Heart right ventricle (tissue), 16 donors: ENCODE results near the gene OR2V2. TPM values are rescaled to one million over a fixed set of nuclear protein-coding genes. Genes with fewer than 3 reads are reported as not detected.

Source experiments
- ATAC-seq, 8 donors: fragments of 200-7000 bp; cut with Tn5 transposase; one replicate each; pipeline ENCODE4 v1.9.1; 2020; ENCODE audit warnings: mild to moderate bottlenecking in 8 of 8, moderate library complexity in 8 of 8, moderate number of reproducible peaks in 1 of 8
- DNase-seq, 2 donors: peaks; one replicate each; pipeline ENCODE4 v3.0.0-alpha.2; 2020
- H3K27ac ChIP-seq, 10 donors: fragments of 200-600 bp; sonication (generic) in 2 of 10; one replicate each; pipeline versions ENCODE4 v1.5.0 to v1.8.0; 2020 to 2022; ENCODE audit warnings: mild to moderate bottlenecking in 3 of 10
- H3K27me3 ChIP-seq, 7 donors: fragments of 200-600 bp; one replicate each; pipeline ENCODE4 v1.8.0; 2021 to 2022; ENCODE audit warnings: mild to moderate bottlenecking in 2 of 7
- H3K36me3 ChIP-seq, 9 donors: fragments of 200-600 bp; sonication (generic) in 1 of 9; one replicate each; pipeline versions ENCODE4 v1.5.0 to v1.8.0; 2020 to 2022; ENCODE audit warnings: mild to moderate bottlenecking in 2 of 9
- H3K4me1 ChIP-seq, 9 donors: fragments of 200-600 bp; sonication (generic) in 1 of 9; one replicate each; pipeline versions ENCODE4 v1.5.0 to v1.8.0; 2020 to 2022; ENCODE audit warnings: mild to moderate bottlenecking in 4 of 9
- H3K4me3 ChIP-seq, 10 donors: fragments of 200-600 bp; sonication (generic) in 2 of 10; one replicate each; pipeline versions ENCODE4 v1.5.0 to v1.8.0; 2020 to 2022; ENCODE audit warnings: mild to moderate bottlenecking in 7 of 10, moderate library complexity in 2 of 10
- H3K9me3 ChIP-seq, 11 donors: fragments of 200-600 bp in 10 of 11; sonication (generic) in 2 of 11; one replicate each; pipeline versions ENCODE4 v1.5.0 to v1.8.0; 2013 to 2022; ENCODE audit warnings: mild to moderate bottlenecking in 2 of 11, control low read depth in 1 of 11, moderate library complexity in 1 of 11
- CTCF ChIP-seq, 9 donors: fragments of 200-600 bp; sonication (generic) in 2 of 9; IDR thresholded peaks; one replicate each; pipeline versions ENCODE4 v1.5.0 to v1.8.0; 2021 to 2022; ENCODE audit warnings: antibody characterized with exemption in 9 of 9, mild to moderate bottlenecking in 5 of 9, moderate library complexity in 1 of 9
- WGBS, 2 donors: extraction: QIAGEN DNeasy Blood & Tissue Kit; methylation state at CpG; one replicate each; pipeline ENCODE4 v1.1.7; 2013; ENCODE audit warnings: inconsistent platforms in 1 of 2; 5-methylcytosine and 5-hydroxymethylcytosine counted together
- intact Hi-C, 10 donors: fragments of 100-400 bp; cut with DNase I; formaldehyde crosslinking; loops; one replicate each; pipeline versions ENCODE4 v1.11.1 to v1.14.2; 2022
- polyA plus RNA-seq, 2 donors: library from polyadenylated mRNA; stranded (reverse); fragments of 200-250 nt; gene quantifications; one replicate each; pipeline ENCODE4 v1.2.3, GENCODE V29; 2013
- total RNA-seq, 10 donors: library from RNA; stranded (reverse); fragmentation: NEBNext Ultra II Directional in 3 of 10; extraction: Animal tissue kit (Norgen Biotek cat#: 25700) in 3 of 10; gene quantifications; one replicate each; pipeline versions ENCODE4 v1.2.1 to v1.2.4, GENCODE V29; 2021 to 2023
- donor health status: Arrhythmogenic right ventricular cardiomyopathy.
- donor health status: ischemic (EF 13 %, LVEDD 7.1; RV severe dilation, severe dysfunction).
- donor health status: healthy with polysubstance abuse.
- donor health status: DM: no; HTN: yes; CAD: no.
- donor health status: DM: no; HTN: no; CAD: no.
- donor health status: ischemic (EF 25% LVEDD 6.9; RV normal size, moderate dysfunction).
- donor health status: ischemic (EF 25% LVEDD 5.7; RV mildly dilated, moderate dysfunction).
- donor health status: healthy.
- donor health status: DM: yes; HTN: yes; CAD: no.
- donor health status: Ischemic cardiomyopathy.
- donor health status: ischemic (EF 35%, LVEDD 5.7; RV mildly dilated, moderate dysfunction).
- donor health status: nonischemic (EF 11% LVEDD 7.7; RV severe dilation, severe dysfunction).
- donor health status: DM: yes; HTN: yes; CAD: no.
- donor health status: PGD.
- donor health status: ischemic (EF 29% LVEDD 5.4; RV normal size, mild dysfunction).
- donor health status: nonischemic (EF 23%, LVEDD 6.1; RV moderate dilation, normal function).

The OR2V2 gene
- total and polyA plus RNA-seq, 12 donors, result not detected

- Histone ChIP-seq H3K27ac (peak overlapping the region in 1 of 10 donors; percentile 26), H3K27me3 (no peaks in the 10 kb centered on the region), H3K9me3 (no peaks in the 10 kb centered on the region), H3K4me3 (no peak overlapping the region), H3K4me1 (peaks cover 3 to 42% (median 20%) of the 10 kb centered on the region in 9 donors), H3K36me3 (peaks cover 0 to 6% (median 0%) of the 10 kb centered on the region in 9 donors)
- intact Hi-C loops, result loop anchor here in 1 of 10 donors (5.0 kb wide), 1 partner anchor 68 kb away; the partner anchor contains the start of gene TRIM52
- 62 to 66% methylated on average over 21 of the region's 21 CpGs for WGBS, 2 donors
- no peak for TF ChIP-seq CTCF (IDR thresholded peaks at IDR 0.05)
- DNase-seq (peak in 1 of 2 donors; percentile 53), ATAC-seq (no peak)
Observed at GRCh38 chr5:181194489-181195248, 47.3 kb downstream of the OR2V2 start.

- Histone ChIP-seq H3K4me1 (peaks cover 3 to 36% (median 16%) of the 10 kb centered on the region in 9 donors), H3K27me3 (no peaks in the 10 kb centered on the region), H3K4me3 (no peak overlapping the region), H3K27ac (no peak overlapping the region), H3K9me3 (no peaks in the 10 kb centered on the region), H3K36me3 (peaks cover 0 to 6% (median 0%) of the 10 kb centered on the region in 9 donors)
- intact Hi-C loops, result no loop called here
- no peak for TF ChIP-seq CTCF (IDR thresholded peaks at IDR 0.05)
- DNase-seq, result no peak
- ATAC-seq, result no peak
- WGBS, 2 donors, result 78 to 81% methylated on average over 45 of the region's 45 CpGs
Observed at GRCh38 chr5:181195249-181195761, 47.9 kb downstream of the OR2V2 start.

- ATAC-seq (no peak), DNase-seq (no peak)
- TF ChIP-seq CTCF (IDR thresholded peaks at IDR 0.05), result no peak
- Histone ChIP-seq H3K27me3 (no peaks in the 10 kb centered on the region), H3K4me1 (peaks cover 2 to 24% (median 12%) of the 10 kb centered on the region in 9 donors), H3K9me3 (no peaks in the 10 kb centered on the region), H3K36me3 (peaks cover 0 to 6% (median 0%) of the 10 kb centered on the region in 9 donors), H3K27ac (no peak overlapping the region), H3K4me3 (no peak overlapping the region)
- WGBS, 2 donors, result 70 to 76% methylated on average over 8 of the region's 8 CpGs
- intact Hi-C loops, result no loop called here
Observed at GRCh38 chr5:181197326-181197951, 50.1 kb downstream of the OR2V2 start.

GRCh38 chr5:181198106-181198685 lies 50.8 kb downstream of the OR2V2 start:
- Histone ChIP-seq H3K4me1 (peaks cover 0 to 16% (median 7%) of the 10 kb centered on the region in 9 donors), H3K4me3 (no peak overlapping the region), H3K27me3 (no peaks in the 10 kb centered on the region), H3K9me3 (no peaks in the 10 kb centered on the region), H3K27ac (no peak overlapping the region), H3K36me3 (peaks cover 0 to 9% (median 0%) of the 10 kb centered on the region in 9 donors)
- DNase-seq, result no peak
- intact Hi-C loops, result no loop called here
- no peak for ATAC-seq
- no peak for TF ChIP-seq CTCF (IDR thresholded peaks at IDR 0.05)
- WGBS, 2 donors, result 73 to 79% methylated on average over 12 of the region's 12 CpGs
